GM21529 (cell line): ENCODE measurements around the gene CAP2.
"Not testable (repeated sequence)": the region's sequence is repeated elsewhere in the genome, so short reads cannot be mapped to it uniquely, and the experiment has no call there.

Experiments
- ATAC-seq: cut with Tn5 transposase; IDR thresholded peaks from one replicate; pipeline ENCODE4 v1.9.1; 2021; ENCODE audit not compliant: unreplicated experiment

Gene CAP2

GRCh38 chr6:17501442-17501841 lies 108.0 kb downstream of the CAP2 start:
- no peak for ATAC-seq

GRCh38 chr6:17501982-17502704 lies 108.7 kb downstream of the CAP2 start:
- ATAC-seq, result no peak

- no peak for ATAC-seq
Observed at GRCh38 chr6:17503051-17503450, 109.7 kb downstream of the CAP2 start.

GRCh38 chr6:17504005-17504404 lies 110.6 kb downstream of the CAP2 start:
- ATAC-seq, result no peak

GRCh38 chr6:17505062-17505476 lies 111.7 kb downstream of the CAP2 start:
- no peak for ATAC-seq

- no peak for ATAC-seq
Observed at GRCh38 chr6:17505767-17506280, 112.4 kb downstream of the CAP2 start.

- ATAC-seq, result no peak
Observed at GRCh38 chr6:17506531-17506930, 113.1 kb downstream of the CAP2 start.

GRCh38 chr6:17506962-17507361 lies 113.6 kb downstream of the CAP2 start:
- ATAC-seq, result no peak

GRCh38 chr6:17511084-17511483 lies 117.7 kb downstream of the CAP2 start:
- no peak for ATAC-seq

GRCh38 chr6:17511580-17511979 lies 118.2 kb downstream of the CAP2 start:
- no peak for ATAC-seq

GRCh38 chr6:17519120-17519519 lies 125.7 kb downstream of the CAP2 start:
- ATAC-seq, result no peak

- ATAC-seq, result no peak
Observed at GRCh38 chr6:17525637-17526036, 132.2 kb downstream of the CAP2 start.

- no peak for ATAC-seq
Observed at GRCh38 chr6:17527076-17527475, 133.7 kb downstream of the CAP2 start.

GRCh38 chr6:17530321-17530835 lies 137.0 kb downstream of the CAP2 start:
- no peak for ATAC-seq

GRCh38 chr6:17536586-17536985 lies 143.2 kb downstream of the CAP2 start:
- peak; percentile 84 for ATAC-seq

- ATAC-seq, result no peak
Observed at GRCh38 chr6:17542243-17542642, 148.8 kb downstream of the CAP2 start.

GRCh38 chr6:17545681-17546080 lies 152.3 kb downstream of the CAP2 start:
- ATAC-seq, result not testable (repeated sequence)

GRCh38 chr6:17551383-17551958 lies 158.1 kb downstream of the CAP2 start:
- ATAC-seq, result no peak

- ATAC-seq, result no peak
Observed at GRCh38 chr6:17552861-17553260, 159.5 kb downstream of the CAP2 start.

GRCh38 chr6:17556014-17556413 lies 162.6 kb downstream of the CAP2 start:
- no peak for ATAC-seq

- ATAC-seq, result no peak
Observed at GRCh38 chr6:17562636-17563035, 169.2 kb downstream of the CAP2 start.

- ATAC-seq, result no peak
Observed at GRCh38 chr6:17565399-17565798, 172.0 kb downstream of the CAP2 start.
